GM23338 (cell line): Measurements from ENCODE around the gene FRMD4A. TPM values are rescaled to one million over a fixed set of nuclear protein-coding genes. Genes with fewer than 3 reads are reported as not detected.

Experiments
- CREB1 ChIP-seq: fragments of 250-450 bp; sonication (Bioruptor Pico); IDR thresholded peaks from 2 replicates; pipeline ENCODE4 v1.5.0; 2020; ENCODE audit warnings: low read depth, mild to moderate bottlenecking, moderate library complexity
- EZH2 ChIP-seq: fragments of 200-600 bp; sonication (generic); IDR thresholded peaks from one replicate; pipeline ENCODE4 v1.8.0; 2017; ENCODE audit warnings: antibody characterized with exemption, mild to moderate bottlenecking, low read depth; ENCODE audit not compliant: unreplicated experiment
- NANOG ChIP-seq: IDR thresholded peaks from 2 replicates; pipeline ENCODE4 v1.6.1; 2016; ENCODE audit warnings: antibody characterized with exemption, borderline replicate concordance
- POLR2AphosphoS5 ChIP-seq: IDR thresholded peaks from 2 replicates; pipeline ENCODE4 v1.6.1; 2016; ENCODE audit warnings: antibody characterized with exemption, low read depth
- STAT1 ChIP-seq: IDR thresholded peaks from one replicate; pipeline ENCODE4 v1.6.1; 2016; ENCODE audit warnings: antibody characterized with exemption; ENCODE audit not compliant: unreplicated experiment
- ZNF114 ChIP-seq: fragments of 250-450 bp; sonication (Bioruptor Pico); IDR thresholded peaks from 2 replicates; pipeline ENCODE4 v1.5.0; 2020; ENCODE audit warnings: mild to moderate bottlenecking, moderate library complexity
- ZNF331 ChIP-seq: fragments of 250-450 bp; sonication (Bioruptor Pico); IDR thresholded peaks from 2 replicates; pipeline ENCODE4 v1.5.0; 2020; ENCODE audit warnings: low read depth, mild to moderate bottlenecking, moderate library complexity
- polyA plus RNA-seq: library from polyadenylated mRNA; unstranded; fragments of >200 nt; fragmentation: Nextera tagmentation; extraction: Ambion mirVana; gene quantifications from 2 replicates; pipeline ENCODE4 v1.2.1, GENCODE V29; 2016
- total RNA-seq: library from RNA; depleted of rRNA; stranded (reverse); fragments of >200 nt; shearing (Covaris generic); gene quantifications from 2 replicates; pipeline ENCODE4 v1.2.3, GENCODE V29; 2014
- TF ChIP-seq, protein P1 (sequence below): fragments of 250-450 bp; sonication (Bioruptor Pico); IDR thresholded peaks from 2 replicates; pipeline ENCODE4 v1.5.0; 2020; ENCODE audit warnings: mild to moderate bottlenecking, moderate library complexity
- TF ChIP-seq, protein P2 (sequence below), 2 experiments: fragments of 200-600 bp in 1 of 2; sonication (generic) in 1 of 2; conservative IDR thresholded peaks; 2 replicates each; pipeline versions ENCODE4 v1.5.1 to v1.6.1; 2016 to 2017; ENCODE audit warnings: antibody characterized with exemption in 2 of 2, low read depth in 2 of 2, mild to moderate bottlenecking in 2 of 2, moderate library complexity in 1 of 2

Gene FRMD4A
- total and polyA plus RNA-seq, 2 experiments from 2014 or later = 14.0 to 20.1 TPM

DNA sequence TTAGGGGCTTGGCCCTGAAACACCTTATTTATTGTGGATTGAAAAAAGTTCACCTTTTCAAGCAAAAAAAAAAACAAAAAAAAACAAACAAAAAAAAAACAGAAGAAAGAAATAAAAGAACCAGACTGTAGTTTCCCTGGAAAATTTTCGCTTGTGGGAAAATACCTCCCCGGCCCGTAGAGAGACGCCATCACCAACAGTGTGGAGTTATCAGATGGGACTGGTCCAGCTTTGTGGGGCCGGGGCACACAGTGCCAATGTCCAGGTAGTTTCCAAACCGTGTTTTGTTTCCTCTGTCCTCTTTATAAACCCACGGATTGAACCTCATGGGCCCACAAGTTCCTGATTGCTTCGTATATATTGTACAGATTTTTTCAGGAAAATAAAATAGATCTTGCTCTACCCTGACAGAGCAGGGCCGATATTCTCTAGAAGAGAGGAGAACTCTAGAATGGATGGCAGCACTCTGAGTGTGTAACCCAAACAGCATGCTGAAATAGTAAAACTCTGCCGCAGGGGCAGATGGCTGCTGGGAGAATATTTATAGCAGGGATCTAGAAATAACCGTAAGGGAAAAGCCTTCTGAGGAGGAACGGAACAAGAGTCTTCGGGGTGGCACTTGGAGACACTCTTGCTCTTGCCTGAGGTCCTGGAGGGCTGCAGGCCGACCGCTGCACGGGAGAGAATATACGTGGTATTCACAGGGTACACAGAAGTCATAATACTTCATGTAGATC, 241.0 kb downstream of the FRMD4A start (continued):
- TF ChIP-seq, protein P1, sequence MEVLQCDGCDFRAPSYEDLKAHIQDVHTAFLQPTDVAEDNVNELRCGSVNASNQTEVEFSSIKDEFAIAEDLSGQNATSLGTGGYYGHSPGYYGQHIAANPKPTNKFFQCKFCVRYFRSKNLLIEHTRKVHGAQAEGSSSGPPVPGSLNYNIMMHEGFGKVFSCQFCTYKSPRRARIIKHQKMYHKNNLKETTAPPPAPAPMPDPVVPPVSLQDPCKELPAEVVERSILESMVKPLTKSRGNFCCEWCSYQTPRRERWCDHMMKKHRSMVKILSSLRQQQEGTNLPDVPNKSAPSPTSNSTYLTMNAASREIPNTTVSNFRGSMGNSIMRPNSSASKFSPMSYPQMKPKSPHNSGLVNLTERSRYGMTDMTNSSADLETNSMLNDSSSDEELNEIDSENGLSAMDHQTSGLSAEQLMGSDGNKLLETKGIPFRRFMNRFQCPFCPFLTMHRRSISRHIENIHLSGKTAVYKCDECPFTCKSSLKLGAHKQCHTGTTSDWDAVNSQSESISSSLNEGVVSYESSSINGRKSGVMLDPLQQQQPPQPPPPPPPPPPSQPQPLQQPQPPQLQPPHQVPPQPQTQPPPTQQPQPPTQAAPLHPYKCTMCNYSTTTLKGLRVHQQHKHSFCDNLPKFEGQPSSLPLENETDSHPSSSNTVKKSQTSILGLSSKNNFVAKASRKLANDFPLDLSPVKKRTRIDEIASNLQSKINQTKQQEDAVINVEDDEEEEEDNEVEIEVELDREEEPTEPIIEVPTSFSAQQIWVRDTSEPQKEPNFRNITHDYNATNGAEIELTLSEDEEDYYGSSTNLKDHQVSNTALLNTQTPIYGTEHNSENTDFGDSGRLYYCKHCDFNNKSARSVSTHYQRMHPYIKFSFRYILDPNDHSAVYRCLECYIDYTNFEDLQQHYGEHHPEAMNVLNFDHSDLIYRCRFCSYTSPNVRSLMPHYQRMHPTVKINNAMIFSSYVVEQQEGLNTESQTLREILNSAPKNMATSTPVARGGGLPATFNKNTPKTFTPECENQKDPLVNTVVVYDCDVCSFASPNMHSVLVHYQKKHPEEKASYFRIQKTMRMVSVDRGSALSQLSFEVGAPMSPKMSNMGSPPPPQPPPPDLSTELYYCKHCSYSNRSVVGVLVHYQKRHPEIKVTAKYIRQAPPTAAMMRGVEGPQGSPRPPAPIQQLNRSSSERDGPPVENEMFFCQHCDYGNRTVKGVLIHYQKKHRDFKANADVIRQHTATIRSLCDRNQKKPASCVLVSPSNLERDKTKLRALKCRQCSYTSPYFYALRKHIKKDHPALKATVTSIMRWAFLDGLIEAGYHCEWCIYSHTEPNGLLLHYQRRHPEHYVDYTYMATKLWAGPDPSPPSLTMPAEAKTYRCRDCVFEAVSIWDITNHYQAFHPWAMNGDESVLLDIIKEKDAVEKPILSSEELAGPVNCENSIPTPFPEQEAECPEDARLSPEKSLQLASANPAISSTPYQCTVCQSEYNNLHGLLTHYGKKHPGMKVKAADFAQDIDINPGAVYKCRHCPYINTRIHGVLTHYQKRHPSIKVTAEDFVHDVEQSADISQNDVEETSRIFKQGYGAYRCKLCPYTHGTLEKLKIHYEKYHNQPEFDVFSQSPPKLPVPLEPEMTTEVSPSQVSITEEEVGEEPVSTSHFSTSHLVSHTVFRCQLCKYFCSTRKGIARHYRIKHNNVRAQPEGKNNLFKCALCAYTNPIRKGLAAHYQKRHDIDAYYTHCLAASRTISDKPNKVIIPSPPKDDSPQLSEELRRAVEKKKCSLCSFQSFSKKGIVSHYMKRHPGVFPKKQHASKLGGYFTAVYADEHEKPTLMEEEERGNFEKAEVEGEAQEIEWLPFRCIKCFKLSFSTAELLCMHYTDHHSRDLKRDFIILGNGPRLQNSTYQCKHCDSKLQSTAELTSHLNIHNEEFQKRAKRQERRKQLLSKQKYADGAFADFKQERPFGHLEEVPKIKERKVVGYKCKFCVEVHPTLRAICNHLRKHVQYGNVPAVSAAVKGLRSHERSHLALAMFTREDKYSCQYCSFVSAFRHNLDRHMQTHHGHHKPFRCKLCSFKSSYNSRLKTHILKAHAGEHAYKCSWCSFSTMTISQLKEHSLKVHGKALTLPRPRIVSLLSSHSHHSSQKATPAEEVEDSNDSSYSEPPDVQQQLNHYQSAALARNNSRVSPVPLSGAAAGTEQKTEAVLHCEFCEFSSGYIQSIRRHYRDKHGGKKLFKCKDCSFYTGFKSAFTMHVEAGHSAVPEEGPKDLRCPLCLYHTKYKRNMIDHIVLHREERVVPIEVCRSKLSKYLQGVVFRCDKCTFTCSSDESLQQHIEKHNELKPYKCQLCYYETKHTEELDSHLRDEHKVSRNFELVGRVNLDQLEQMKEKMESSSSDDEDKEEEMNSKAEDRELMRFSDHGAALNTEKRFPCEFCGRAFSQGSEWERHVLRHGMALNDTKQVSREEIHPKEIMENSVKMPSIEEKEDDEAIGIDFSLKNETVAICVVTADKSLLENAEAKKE (CRISPR knock-in tag) = no peak
- TF ChIP-seq CREB1 (CRISPR knock-in tag) = no peak
- TF ChIP-seq NANOG = no peak
- TF ChIP-seq EZH2 = no peak
- TF ChIP-seq ZNF114 = no peak
- no peak for TF ChIP-seq STAT1
- TF ChIP-seq ZNF331 = no peak
- TF ChIP-seq, protein P2, sequence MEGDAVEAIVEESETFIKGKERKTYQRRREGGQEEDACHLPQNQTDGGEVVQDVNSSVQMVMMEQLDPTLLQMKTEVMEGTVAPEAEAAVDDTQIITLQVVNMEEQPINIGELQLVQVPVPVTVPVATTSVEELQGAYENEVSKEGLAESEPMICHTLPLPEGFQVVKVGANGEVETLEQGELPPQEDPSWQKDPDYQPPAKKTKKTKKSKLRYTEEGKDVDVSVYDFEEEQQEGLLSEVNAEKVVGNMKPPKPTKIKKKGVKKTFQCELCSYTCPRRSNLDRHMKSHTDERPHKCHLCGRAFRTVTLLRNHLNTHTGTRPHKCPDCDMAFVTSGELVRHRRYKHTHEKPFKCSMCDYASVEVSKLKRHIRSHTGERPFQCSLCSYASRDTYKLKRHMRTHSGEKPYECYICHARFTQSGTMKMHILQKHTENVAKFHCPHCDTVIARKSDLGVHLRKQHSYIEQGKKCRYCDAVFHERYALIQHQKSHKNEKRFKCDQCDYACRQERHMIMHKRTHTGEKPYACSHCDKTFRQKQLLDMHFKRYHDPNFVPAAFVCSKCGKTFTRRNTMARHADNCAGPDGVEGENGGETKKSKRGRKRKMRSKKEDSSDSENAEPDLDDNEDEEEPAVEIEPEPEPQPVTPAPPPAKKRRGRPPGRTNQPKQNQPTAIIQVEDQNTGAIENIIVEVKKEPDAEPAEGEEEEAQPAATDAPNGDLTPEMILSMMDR (conservative IDR thresholded peaks at IDR 0.05; ENCODE audit: low read depth in 2 of 2) = no peak
- no peak for TF ChIP-seq POLR2AphosphoS5
